HEK293 (cell line): ENCODE results near the gene ZSCAN29.

Experiments used
- CTCF ChIA-PET: fragments of 350-600 bp; formaldehyde crosslinking; extraction: SDS; loops from one replicate; lab custom pipeline; 2021; ENCODE audit warnings: antibody characterized with exemption; lab: Yijun Ruan, JAX
- POLR2A ChIA-PET: fragments of 300-600 bp; formaldehyde crosslinking; extraction: SDS; loops from one replicate; lab custom pipeline; 2020; ENCODE audit warnings: antibody characterized with exemption, inconsistent platforms; lab: Yijun Ruan, JAX
- H3K27ac ChIP-seq: fragments of 200-500 bp; sonication (Bioruptor generic); 2 replicates; pipeline ENCODE4 v1.5.1; 2014; ENCODE audit warnings: low read depth, low read length, control low read depth, inconsistent platforms; ENCODE audit errors: extremely low read depth
- H3K36me3 ChIP-seq, 2 experiments: fragments of 200-500 bp in 1 of 2; sonication (Bioruptor generic) in 1 of 2; 1 replicate in 1 of 2; 2 replicates in 1 of 2; pipeline ENCODE4 v1.5.1; 2014 to 2017; ENCODE audit warnings: inconsistent platforms in 2 of 2, low read length in 2 of 2; ENCODE audit not compliant: control insufficient read depth in 2 of 2, insufficient read depth in 1 of 2
- H3K4me1 ChIP-seq: fragments of 200-500 bp; sonication (Bioruptor generic); 2 replicates; pipeline ENCODE4 v1.5.1; 2014; ENCODE audit warnings: mild to moderate bottlenecking, low read length, inconsistent platforms; ENCODE audit not compliant: control insufficient read depth, insufficient read depth
- H3K4me3 ChIP-seq: 2 replicates; pipeline ENCODE4 v1.5.1; 2011; ENCODE audit warnings: low read depth, mild to moderate bottlenecking, control low read depth, low read length, moderate library complexity
- H3K9me3 ChIP-seq: fragments of 200-500 bp; sonication (Bioruptor generic); 2 replicates; pipeline ENCODE4 v1.5.1; 2014; ENCODE audit warnings: low read depth, low read length, inconsistent platforms; ENCODE audit not compliant: control insufficient read depth, insufficient read depth
- GFI1B ChIP-seq: fragments of 450-650 bp; formaldehyde crosslinking; IDR thresholded peaks from 2 replicates; pipeline ENCODE4 v1.5.1; 2016; ENCODE audit warnings: missing biosample characterization, missing genetic modification characterization
- GLIS1 ChIP-seq: fragments of 450-650 bp; formaldehyde crosslinking; IDR thresholded peaks from 2 replicates; pipeline ENCODE4 v1.5.1; 2016; ENCODE audit warnings: missing biosample characterization, missing genetic modification characterization
- HOXC10 ChIP-seq: sonication (generic); formaldehyde crosslinking; IDR thresholded peaks from 2 replicates; pipeline ENCODE4 v1.8.1; 2023; ENCODE audit warnings: mild to moderate bottlenecking, missing genetic modification reagents
- IKZF3 ChIP-seq: fragments of 450-650 bp; IDR thresholded peaks from 2 replicates; pipeline ENCODE4 v1.5.0; 2018; ENCODE audit warnings: missing biosample characterization, mild to moderate bottlenecking, missing genetic modification characterization, moderate library complexity
- OVOL3 ChIP-seq: fragments of 450-650 bp; formaldehyde crosslinking; IDR thresholded peaks from 2 replicates; pipeline ENCODE4 v1.5.1; 2016; ENCODE audit warnings: missing biosample characterization, missing genetic modification characterization
- SCRT2 ChIP-seq: fragments of 450-650 bp; formaldehyde crosslinking; IDR thresholded peaks from 2 replicates; pipeline ENCODE4 v1.5.1; 2016; ENCODE audit warnings: missing biosample characterization, missing genetic modification characterization
- ZBTB7A ChIP-seq: fragments of 450-650 bp; formaldehyde crosslinking; IDR thresholded peaks from 2 replicates; pipeline ENCODE4 v1.5.1; 2016; ENCODE audit warnings: low read depth, missing biosample characterization, missing genetic modification characterization
- ZBTB8A ChIP-seq: fragments of 450-650 bp; formaldehyde crosslinking; IDR thresholded peaks from 2 replicates; pipeline ENCODE4 v1.5.1; 2016; ENCODE audit warnings: missing biosample characterization, missing genetic modification characterization
- ZFP37 ChIP-seq: fragments of 450-650 bp; formaldehyde crosslinking; IDR thresholded peaks from 2 replicates; pipeline ENCODE4 v1.5.1; 2016; ENCODE audit warnings: missing biosample characterization, missing genetic modification characterization
- ZNF114 ChIP-seq: fragments of 450-650 bp; formaldehyde crosslinking; IDR thresholded peaks from 2 replicates; pipeline ENCODE4 v1.5.0; 2017; ENCODE audit warnings: missing biosample characterization, missing genetic modification characterization
- ZNF146 ChIP-seq: fragments of 450-650 bp; formaldehyde crosslinking; IDR thresholded peaks from 2 replicates; pipeline ENCODE4 v1.5.1; 2016; ENCODE audit warnings: missing biosample characterization, missing genetic modification characterization
- ZNF239 ChIP-seq: fragments of 450-650 bp; formaldehyde crosslinking; IDR thresholded peaks from 2 replicates; pipeline ENCODE4 v1.5.1; 2016; ENCODE audit warnings: missing biosample characterization, missing genetic modification characterization
- ZNF248 ChIP-seq: fragments of 450-650 bp; formaldehyde crosslinking; IDR thresholded peaks from 2 replicates; pipeline ENCODE4 v1.5.1; 2017; ENCODE audit warnings: missing biosample characterization, missing genetic modification characterization
- ZNF274 ChIP-seq, 2 experiments: fragments of 200-500 bp in 1 of 2; fragments of 450-650 bp in 1 of 2; sonication (Bioruptor generic) in 1 of 2; formaldehyde crosslinking in 1 of 2; IDR thresholded peaks; 2 replicates each; pipeline versions ENCODE4 v1.5.1 to v1.6.1; 2014 to 2016; ENCODE audit warnings: borderline replicate concordance in 1 of 2, inconsistent platforms in 1 of 2, low read length in 1 of 2, missing biosample characterization in 1 of 2, missing genetic modification characterization in 1 of 2
- ZNF302 ChIP-seq: fragments of 450-650 bp; formaldehyde crosslinking; IDR thresholded peaks from 2 replicates; pipeline ENCODE4 v1.5.1; 2016; ENCODE audit warnings: missing biosample characterization, missing genetic modification characterization, low read depth
- ZNF324 ChIP-seq: fragments of 450-650 bp; formaldehyde crosslinking; IDR thresholded peaks from 2 replicates; pipeline ENCODE4 v1.5.1; 2016; ENCODE audit warnings: missing biosample characterization, missing genetic modification characterization
- ZNF404 ChIP-seq: fragments of 450-650 bp; formaldehyde crosslinking; IDR thresholded peaks from 2 replicates; pipeline ENCODE4 v1.5.1; 2017; ENCODE audit warnings: missing biosample characterization, missing genetic modification characterization
- ZNF521 ChIP-seq: fragments of 450-650 bp; formaldehyde crosslinking; IDR thresholded peaks from 2 replicates; pipeline ENCODE4 v1.5.1; 2017; ENCODE audit warnings: missing biosample characterization, mild to moderate bottlenecking, missing genetic modification characterization
- ZNF585B ChIP-seq: fragments of 450-650 bp; formaldehyde crosslinking; IDR thresholded peaks from 2 replicates; pipeline ENCODE4 v1.5.1; 2016; ENCODE audit warnings: missing biosample characterization, missing genetic modification characterization
- ZNF626 ChIP-seq: fragments of 450-650 bp; sonication (Bioruptor Pico); formaldehyde crosslinking; IDR thresholded peaks from 2 replicates; pipeline ENCODE4 v1.5.1; 2018; ENCODE audit warnings: missing biosample characterization, missing genetic modification characterization, inconsistent platforms
- TF ChIP-seq, protein P1 (sequence below): fragments of 450-650 bp; formaldehyde crosslinking; optimal IDR thresholded peaks from 2 replicates; pipeline ENCODE3; 2016; ENCODE audit warnings: missing biosample characterization, mild to moderate bottlenecking, missing genetic modification characterization
- TF ChIP-seq, protein P2 (sequence below): fragments of 450-650 bp; formaldehyde crosslinking; IDR thresholded peaks from 2 replicates; pipeline ENCODE4 v1.5.1; 2017; ENCODE audit warnings: missing biosample characterization, mild to moderate bottlenecking, missing genetic modification characterization, moderate library complexity
- TF ChIP-seq, protein P3 (sequence below): fragments of 450-650 bp; formaldehyde crosslinking; IDR thresholded peaks from 2 replicates; pipeline ENCODE4 v1.5.1; 2016; ENCODE audit warnings: missing biosample characterization, missing genetic modification characterization
- TF ChIP-seq, protein P4 (sequence below): fragments of 450-650 bp; formaldehyde crosslinking; IDR thresholded peaks from 2 replicates; pipeline ENCODE4 v1.5.1; 2016; ENCODE audit warnings: missing biosample characterization, missing genetic modification characterization

ZSCAN29 gene

DNA sequence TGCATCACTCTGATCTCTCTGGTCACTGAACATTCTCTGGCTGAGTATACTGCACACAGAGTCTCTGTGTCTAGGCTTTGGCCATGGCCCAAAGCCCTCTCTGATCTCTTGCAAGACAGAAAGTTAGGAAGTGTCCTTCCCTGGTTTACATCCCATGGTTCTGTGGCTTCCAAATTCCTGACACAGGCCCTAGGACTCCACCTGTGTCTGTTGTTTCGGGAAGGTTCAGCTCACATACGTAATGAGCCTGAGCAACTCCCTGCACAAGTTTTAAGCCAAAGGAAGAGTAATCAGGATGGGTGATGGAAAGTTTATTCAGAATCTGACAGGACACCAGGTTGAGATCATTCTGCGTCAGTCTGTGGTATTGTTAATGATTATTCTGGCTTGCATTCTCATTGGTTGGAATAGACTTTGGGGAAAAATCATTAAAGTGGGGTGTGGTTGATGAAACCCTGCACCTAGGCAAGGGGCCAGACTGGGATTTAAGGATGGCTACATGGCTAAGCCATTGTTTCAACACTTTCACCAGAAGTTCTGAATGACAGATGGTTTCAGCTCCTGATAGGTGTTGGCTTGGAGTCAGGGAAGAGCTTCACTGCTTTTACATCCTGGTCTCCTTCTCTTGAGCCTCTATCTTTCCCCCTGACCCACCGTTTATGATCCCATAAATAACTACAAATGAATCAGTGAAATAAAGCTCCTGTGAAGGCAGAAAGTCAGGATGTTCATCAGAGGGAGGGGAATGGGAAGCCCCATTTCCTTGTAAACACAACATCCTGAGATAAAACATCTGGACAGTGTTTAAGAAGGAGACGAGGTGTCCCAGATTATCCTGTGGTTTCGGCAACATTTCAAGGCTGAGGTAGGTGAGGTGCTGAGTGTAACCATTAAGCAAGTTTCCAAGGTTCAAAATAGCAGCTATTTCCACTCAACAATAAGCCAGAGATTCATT, 54.5 kb downstream of the ZSCAN29 start:
- POLR2A ChIA-PET, result no interaction called here
- H3K27ac ChIP-seq, result no peak overlapping the region
- TF ChIP-seq, protein P1, sequence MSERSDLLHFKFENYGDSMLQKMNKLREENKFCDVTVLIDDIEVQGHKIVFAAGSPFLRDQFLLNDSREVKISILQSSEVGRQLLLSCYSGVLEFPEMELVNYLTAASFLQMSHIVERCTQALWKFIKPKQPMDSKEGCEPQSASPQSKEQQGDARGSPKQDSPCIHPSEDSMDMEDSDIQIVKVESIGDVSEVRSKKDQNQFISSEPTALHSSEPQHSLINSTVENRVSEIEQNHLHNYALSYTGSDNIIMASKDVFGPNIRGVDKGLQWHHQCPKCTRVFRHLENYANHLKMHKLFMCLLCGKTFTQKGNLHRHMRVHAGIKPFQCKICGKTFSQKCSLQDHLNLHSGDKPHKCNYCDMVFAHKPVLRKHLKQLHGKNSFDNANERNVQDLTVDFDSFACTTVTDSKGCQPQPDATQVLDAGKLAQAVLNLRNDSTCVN (tag by site-specific recombination), result no peak
- TF ChIP-seq ZNF302 (tag by site-specific recombination) (no peak), ZNF626 (no peak), GFI1B (tag by site-specific recombination) (no peak), ZNF404 (tag by site-specific recombination) (no peak), GLIS1 (tag by site-specific recombination) (no peak), ZNF324 (tag by site-specific recombination) (no peak), ZBTB7A (no peak), HOXC10 (CRISPR knock-in tag) (no peak), ZNF274 (IDR thresholded peaks at IDR 0.05; ENCODE audit: low read length) (no peak), ZNF274 (tag by site-specific recombination; IDR thresholded peaks at IDR 0.05; ENCODE audit: borderline replicate concordance) (no peak), ZNF114 (tag by site-specific recombination) (no peak), ZBTB8A (tag by site-specific recombination) (no peak)
- TF ChIP-seq, protein P2, sequence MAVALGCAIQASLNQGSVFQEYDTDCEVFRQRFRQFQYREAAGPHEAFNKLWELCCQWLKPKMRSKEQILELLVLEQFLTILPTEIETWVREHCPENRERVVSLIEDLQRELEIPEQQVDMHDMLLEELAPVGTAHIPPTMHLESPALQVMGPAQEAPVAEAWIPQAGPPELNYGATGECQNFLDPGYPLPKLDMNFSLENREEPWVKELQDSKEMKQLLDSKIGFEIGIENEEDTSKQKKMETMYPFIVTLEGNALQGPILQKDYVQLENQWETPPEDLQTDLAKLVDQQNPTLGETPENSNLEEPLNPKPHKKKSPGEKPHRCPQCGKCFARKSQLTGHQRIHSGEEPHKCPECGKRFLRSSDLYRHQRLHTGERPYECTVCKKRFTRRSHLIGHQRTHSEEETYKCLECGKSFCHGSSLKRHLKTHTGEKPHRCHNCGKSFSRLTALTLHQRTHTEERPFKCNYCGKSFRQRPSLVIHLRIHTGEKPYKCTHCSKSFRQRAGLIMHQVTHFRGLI, result no peak
- no peaks in the 10 kb centered on the region for H3K36me3 ChIP-seq
- H3K4me1 ChIP-seq, result no peaks in the 10 kb centered on the region
- H3K4me3 ChIP-seq, result no peak overlapping the region
- H3K9me3 ChIP-seq, result no peaks in the 10 kb centered on the region
- CTCF ChIA-PET, result interaction anchor here (0.6 kb wide), 1 partner anchor 612 kb away, joined by 3 read pairs; no protein-coding TSS in a partner anchor

DNA sequence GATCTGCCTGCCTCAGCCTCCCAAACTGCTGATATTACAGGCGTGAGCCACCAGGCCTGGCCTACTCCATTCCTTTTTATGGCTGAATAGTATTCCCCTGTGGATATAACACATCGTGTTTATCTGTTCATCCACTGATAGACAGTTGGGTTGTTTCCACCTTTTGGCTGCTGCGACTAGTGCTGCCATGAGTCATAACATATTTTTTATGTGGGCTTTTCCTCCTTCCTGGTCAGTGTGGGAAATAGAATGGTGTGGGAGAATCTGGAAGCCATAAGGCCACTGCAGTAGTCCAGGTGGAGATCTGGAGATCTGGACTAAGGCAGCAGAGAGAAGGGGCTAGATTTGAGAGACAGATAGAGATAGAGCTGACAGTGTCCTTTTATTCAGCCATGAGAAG, 56.7 kb downstream of the ZSCAN29 start:
- no peak for TF ChIP-seq GFI1B (tag by site-specific recombination)
- TF ChIP-seq ZNF146 (tag by site-specific recombination), result 0 out of 2 replicates have a peak, but pooled peaks have one; percentile 21
- TF ChIP-seq OVOL3 (tag by site-specific recombination), result no peak
- ChIA-PET POLR2A (no interaction called here), CTCF (no interaction called here)

DNA sequence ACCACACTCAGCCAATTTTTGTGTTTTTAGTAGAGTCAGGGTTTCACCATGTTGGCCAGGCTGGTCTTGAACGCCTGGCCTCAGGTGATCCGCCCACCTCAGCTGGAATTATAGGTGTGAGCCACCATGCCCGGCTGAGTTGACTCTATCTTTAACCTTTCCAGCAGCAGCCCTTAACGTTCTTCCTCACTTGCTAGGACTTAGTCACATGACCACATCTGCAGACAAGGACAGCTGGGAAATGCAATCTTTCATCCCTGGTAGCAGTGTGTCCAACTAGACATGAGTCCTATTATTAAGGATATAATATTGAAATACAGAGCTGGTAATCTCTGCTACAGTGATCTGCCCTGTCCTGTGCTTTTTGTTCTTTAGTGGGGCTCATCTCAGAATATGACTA, 58.5 kb downstream of the ZSCAN29 start:
- Histone ChIP-seq H3K4me1 (no peaks in the 10 kb centered on the region), H3K36me3 (no peaks in the 10 kb centered on the region), H3K9me3 (no peaks in the 10 kb centered on the region), H3K4me3 (no peak overlapping the region), H3K27ac (no peak overlapping the region)
- CTCF ChIA-PET, result interaction anchor here (0.5 to 1.4 kb wide), 2 partner anchors 20 to 27 kb away, joined by 3 to 4 read pairs; no protein-coding TSS in a partner anchor
- POLR2A ChIA-PET, result no interaction called here
- no peak for TF ChIP-seq ZNF248 (tag by site-specific recombination)
- no peak for TF ChIP-seq ZFP37 (tag by site-specific recombination)
- no peak for TF ChIP-seq ZNF239 (tag by site-specific recombination)
- TF ChIP-seq, protein P3, sequence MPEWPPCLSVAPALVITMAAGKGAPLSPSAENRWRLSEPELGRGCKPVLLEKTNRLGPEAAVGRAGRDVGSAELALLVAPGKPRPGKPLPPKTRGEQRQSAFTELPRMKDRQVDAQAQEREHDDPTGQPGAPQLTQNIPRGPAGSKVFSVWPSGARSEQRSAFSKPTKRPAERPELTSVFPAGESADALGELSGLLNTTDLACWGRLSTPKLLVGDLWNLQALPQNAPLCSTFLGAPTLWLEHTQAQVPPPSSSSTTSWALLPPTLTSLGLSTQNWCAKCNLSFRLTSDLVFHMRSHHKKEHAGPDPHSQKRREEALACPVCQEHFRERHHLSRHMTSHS (tag by site-specific recombination), result no peak
- no peak for TF ChIP-seq ZNF521 (tag by site-specific recombination)
- TF ChIP-seq, protein P2, result no peak
- TF ChIP-seq ZNF585B (tag by site-specific recombination), result no peak
- TF ChIP-seq SCRT2, result no peak
- TF ChIP-seq, protein P4, sequence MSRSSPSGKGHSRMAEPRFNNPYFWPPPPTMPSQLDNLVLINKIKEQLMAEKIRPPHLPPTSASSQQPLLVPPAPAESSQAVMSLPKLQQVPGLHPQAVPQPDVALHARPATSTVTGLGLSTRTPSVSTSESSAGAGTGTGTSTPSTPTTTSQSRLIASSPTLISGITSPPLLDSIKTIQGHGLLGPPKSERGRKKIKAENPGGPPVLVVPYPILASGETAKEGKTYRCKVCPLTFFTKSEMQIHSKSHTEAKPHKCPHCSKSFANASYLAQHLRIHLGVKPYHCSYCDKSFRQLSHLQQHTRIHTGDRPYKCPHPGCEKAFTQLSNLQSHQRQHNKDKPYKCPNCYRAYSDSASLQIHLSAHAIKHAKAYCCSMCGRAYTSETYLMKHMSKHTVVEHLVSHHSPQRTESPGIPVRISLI, result no peak
- TF ChIP-seq ZNF274 (IDR thresholded peaks at IDR 0.05; ENCODE audit: low read length), result no peak
- no peak for TF ChIP-seq ZNF274 (tag by site-specific recombination; IDR thresholded peaks at IDR 0.05; ENCODE audit: borderline replicate concordance)
- no peak for TF ChIP-seq IKZF3

More for the DNA sequence above, 56.7 kb downstream of the ZSCAN29 start:
- H3K4me3 ChIP-seq, result no peak overlapping the region
- no peaks in the 10 kb centered on the region for H3K36me3 ChIP-seq
- no peak overlapping the region for H3K27ac ChIP-seq
- H3K4me1 ChIP-seq, result no peaks in the 10 kb centered on the region
- H3K9me3 ChIP-seq, result no peaks in the 10 kb centered on the region
